H1 (cell line): ENCODE measurements around the gene PLB1. TPM values are rescaled to one million over a fixed set of nuclear protein-coding genes. Genes with fewer than 3 reads are reported as not detected.

Source experiments
- CTCF ChIA-PET: fragments of 300-600 bp; sonication (Branson Sonifier 250); formaldehyde crosslinking; loops from one replicate; lab custom pipeline; 2021; ENCODE audit not compliant: partially characterized antibody; lab: Charles Lee
- POLR2A ChIA-PET: fragments of 300-600 bp; sonication (Branson Sonifier 250); formaldehyde crosslinking; loops from one replicate; lab custom pipeline; 2021; ENCODE audit warnings: inconsistent platforms; ENCODE audit not compliant: partially characterized antibody; lab: Charles Lee
- DNase-seq, 2 experiments: peaks; one replicate each; pipeline versions ENCODE4 v3.0.0 to v3.0.0-alpha.2; 2010 to 2022; ENCODE audit warnings: low spot score in 2 of 2, low read depth in 1 of 2, mixed read lengths in 1 of 2
- FAIRE-seq: peaks from 2 replicates; lab custom pipeline; 2011; peaks lifted over from hg19 to GRCh38; lab: Jason Lieb, UNC
- H2AFZ ChIP-seq: 2 replicates; pipeline ENCODE4 v1.8.1; 2012; ENCODE audit warnings: low read length, inconsistent platforms
- H2AK5ac ChIP-seq: 2 replicates; pipeline ENCODE4 v1.6.1; 2013; ENCODE audit warnings: low read depth, low read length
- H2BK120ac ChIP-seq: replicated peaks from 2 replicates; pipeline ENCODE3; 2013; ENCODE audit warnings: low read depth, low read length, inconsistent platforms
- H2BK12ac ChIP-seq: 2 replicates; pipeline ENCODE4 v1.6.1; 2013; ENCODE audit warnings: low read depth, low read length
- H2BK15ac ChIP-seq: 2 replicates; pipeline ENCODE4 v1.6.1; 2013; ENCODE audit warnings: low read length
- H2BK20ac ChIP-seq: 2 replicates; pipeline ENCODE4 v1.6.1; 2013; ENCODE audit warnings: low read length
- H2BK5ac ChIP-seq: 2 replicates; pipeline ENCODE4 v1.6.1; 2013; ENCODE audit warnings: low read depth, low read length
- H3K14ac ChIP-seq: 2 replicates; pipeline ENCODE4 v1.6.1; 2013; ENCODE audit warnings: inconsistent platforms; ENCODE audit not compliant: insufficient read length
- H3K18ac ChIP-seq: 2 replicates; pipeline ENCODE4 v1.6.1; 2013; ENCODE audit warnings: low read length; ENCODE audit errors: extremely low read depth
- H3K23ac ChIP-seq: 2 replicates; pipeline ENCODE4 v1.6.1; 2013; ENCODE audit warnings: inconsistent platforms; ENCODE audit not compliant: insufficient read length
- H3K23me2 ChIP-seq: 2 replicates; pipeline ENCODE4 v1.6.1; 2013; ENCODE audit warnings: low read depth, low read length
- H3K27ac ChIP-seq: 2 replicates; pipeline ENCODE4 v1.6.1; 2011; ENCODE audit warnings: low read depth, low read length, inconsistent platforms
- H3K27me3 ChIP-seq, 4 experiments: replicated peaks in 1 of 4; 1 replicate in 1 of 4; 2 replicates in 3 of 4; pipeline versions ENCODE4 v1.6.1 to v1.8.1; 2011 to 2013; ENCODE audit warnings: low read length in 3 of 4, mild to moderate bottlenecking in 3 of 4, inconsistent platforms in 2 of 4, mixed read lengths in 2 of 4, moderate library complexity in 1 of 4; ENCODE audit not compliant: control insufficient read depth in 3 of 4, insufficient read depth in 3 of 4; ENCODE audit errors: extremely low read depth in 1 of 4
- H3K36me3 ChIP-seq, 4 experiments: 2 replicates each; pipeline versions ENCODE4 v1.6.1 to v1.8.1; 2011 to 2013; ENCODE audit warnings: mild to moderate bottlenecking in 4 of 4, low read length in 3 of 4, moderate library complexity in 2 of 4, control low read depth in 1 of 4, inconsistent platforms in 1 of 4; ENCODE audit not compliant: insufficient read depth in 4 of 4, control insufficient read depth in 2 of 4
- H3K4ac ChIP-seq: replicated peaks from 2 replicates; pipeline ENCODE3; 2013; ENCODE audit warnings: low read length, low read depth, mixed read lengths, inconsistent platforms; ENCODE audit not compliant: insufficient read length
- H3K4me1 ChIP-seq, 4 experiments: replicated peaks in 1 of 4; 1 replicate in 1 of 4; 2 replicates in 3 of 4; pipeline versions ENCODE4 v1.6.1 to v1.8.1; 2011 to 2013; ENCODE audit warnings: low read length in 3 of 4, inconsistent platforms in 2 of 4, mixed read lengths in 1 of 4; ENCODE audit not compliant: insufficient read depth in 4 of 4, control insufficient read depth in 3 of 4
- H3K4me2 ChIP-seq, 2 experiments: 2 replicates each; pipeline versions ENCODE4 v1.6.1 to v1.8.1; 2011 to 2013; ENCODE audit warnings: low read depth in 2 of 2, low read length in 2 of 2, control low read depth in 1 of 2, inconsistent platforms in 1 of 2, mild to moderate bottlenecking in 1 of 2; ENCODE audit not compliant: insufficient read depth in 1 of 2
- H3K4me3 ChIP-seq, 4 experiments: fragments of 200-600, 300-600 bp in 1 of 4; sonication (generic), shearing (Covaris generic), sonication (Bioruptor Twin) in 1 of 4; 2 replicates each; pipeline versions ENCODE4 v1.5.1 to v1.8.1; 2011 to 2016; ENCODE audit warnings: low read length in 4 of 4, low read depth in 3 of 4, control low read depth in 2 of 4, inconsistent platforms in 2 of 4, mild to moderate bottlenecking in 2 of 4, mixed read lengths in 1 of 4, moderate library complexity in 1 of 4; ENCODE audit not compliant: insufficient read depth in 2 of 4; ENCODE audit errors: extremely low read depth in 1 of 4
- H3K56ac ChIP-seq: replicated peaks from 2 replicates; pipeline ENCODE3; 2013; ENCODE audit warnings: low read depth, mild to moderate bottlenecking, mixed read lengths, low read length, inconsistent platforms; ENCODE audit not compliant: insufficient read length
- H3K79me1 ChIP-seq: 2 replicates; pipeline ENCODE4 v1.6.1; 2013; ENCODE audit warnings: low read depth, low read length, control low read depth
- H3K79me2 ChIP-seq, 2 experiments: 2 replicates each; pipeline versions ENCODE4 v1.6.1 to v1.8.1; 2012 to 2013; ENCODE audit warnings: low read length in 2 of 2, mild to moderate bottlenecking in 2 of 2, inconsistent platforms in 1 of 2; ENCODE audit not compliant: insufficient read depth in 2 of 2, control insufficient read depth in 1 of 2
- H3K9ac ChIP-seq, 4 experiments: replicated peaks in 1 of 4; 1 replicate in 1 of 4; 2 replicates in 3 of 4; pipeline versions ENCODE4 v1.6.1 to v1.8.1; 2011 to 2013; ENCODE audit warnings: low read depth in 3 of 4, low read length in 3 of 4, control low read depth in 2 of 4, mild to moderate bottlenecking in 2 of 4, moderate library complexity in 2 of 4, inconsistent platforms in 1 of 4; ENCODE audit errors: extremely low read depth in 1 of 4
- H3K9me3 ChIP-seq, 2 experiments: 2 replicates each; pipeline versions ENCODE4 v1.6.1 to v1.8.1; 2012 to 2013; ENCODE audit warnings: mild to moderate bottlenecking in 2 of 2, moderate library complexity in 2 of 2, control low read depth in 1 of 2, inconsistent platforms in 1 of 2, low read depth in 1 of 2, low read length in 1 of 2, mixed read lengths in 1 of 2; ENCODE audit not compliant: insufficient read depth in 2 of 2
- H4K20me1 ChIP-seq, 2 experiments: replicated peaks in 1 of 2; 2 replicates each; pipeline versions ENCODE3 to v1.8.1; 2011 to 2013; ENCODE audit warnings: inconsistent platforms in 2 of 2, low read length in 2 of 2, mild to moderate bottlenecking in 1 of 2; ENCODE audit not compliant: insufficient read depth in 2 of 2, control insufficient read depth in 1 of 2
- H4K5ac ChIP-seq: 2 replicates; pipeline ENCODE4 v1.6.1; 2013; ENCODE audit warnings: low read length, low read depth, mixed read lengths, inconsistent platforms; ENCODE audit not compliant: insufficient read length
- H4K8ac ChIP-seq: 2 replicates; pipeline ENCODE4 v1.8.0; 2013; ENCODE audit warnings: mild to moderate bottlenecking, moderate library complexity, low read length, inconsistent platforms; ENCODE audit not compliant: insufficient read depth; ENCODE audit errors: extremely low read depth
- H4K91ac ChIP-seq: replicated peaks from 2 replicates; pipeline ENCODE3; 2013; ENCODE audit warnings: low read length, mixed read lengths, inconsistent platforms; ENCODE audit not compliant: insufficient read length
- ATF3 ChIP-seq: IDR thresholded peaks from 2 replicates; pipeline ENCODE4 v1.6.1; 2011; ENCODE audit warnings: low read depth, mild to moderate bottlenecking, low read length; ENCODE audit not compliant: insufficient read depth
- BACH1 ChIP-seq: IDR thresholded peaks from 2 replicates; pipeline ENCODE4 v1.6.1; 2012; ENCODE audit warnings: low read length, improper control_type of control experiment
- FOSL1 ChIP-seq: IDR thresholded peaks from 2 replicates; pipeline ENCODE4 v1.6.1; 2011; ENCODE audit warnings: mild to moderate bottlenecking, low read depth, low read length, moderate library complexity; ENCODE audit not compliant: insufficient read depth
- JUN ChIP-seq: IDR thresholded peaks from 2 replicates; pipeline ENCODE4 v1.6.1; 2011; ENCODE audit warnings: low read depth, mild to moderate bottlenecking, improper control_type of control experiment, low read length
- JUND ChIP-seq: IDR thresholded peaks from 2 replicates; pipeline ENCODE4 v1.6.1; 2011; ENCODE audit warnings: mild to moderate bottlenecking, improper control_type of control experiment, low read length
- NANOG ChIP-seq: IDR thresholded peaks from 2 replicates; pipeline ENCODE4 v1.6.1; 2011; ENCODE audit warnings: low read length, low read depth, mild to moderate bottlenecking, inconsistent platforms; ENCODE audit not compliant: insufficient read depth, poor library complexity, severe bottlenecking
- NRF1 ChIP-seq: IDR thresholded peaks from 2 replicates; pipeline ENCODE4 v1.6.1; 2011; ENCODE audit warnings: mild to moderate bottlenecking, low read depth, low read length, improper control_type of control experiment
- POU5F1 ChIP-seq: IDR thresholded peaks from 2 replicates; pipeline ENCODE4 v1.6.1; 2011; ENCODE audit warnings: low read depth, mild to moderate bottlenecking, low read length, moderate library complexity
- SP4 ChIP-seq: IDR thresholded peaks from 2 replicates; pipeline ENCODE4 v1.6.1; 2012; ENCODE audit warnings: low read length, inconsistent platforms
- TAF7 ChIP-seq: optimal IDR thresholded peaks from 2 replicates; pipeline ENCODE3; 2011; ENCODE audit warnings: low read depth, mild to moderate bottlenecking, inconsistent platforms, low read length, moderate library complexity, borderline replicate concordance
- TCF12 ChIP-seq: IDR thresholded peaks from 2 replicates; pipeline ENCODE4 v1.6.1; 2011; ENCODE audit warnings: low read depth, mild to moderate bottlenecking, low read length
- TEAD4 ChIP-seq: IDR thresholded peaks from 2 replicates; pipeline ENCODE4 v1.6.1; 2012; ENCODE audit warnings: low read depth, low read length, inconsistent platforms, mixed read lengths
- WGBS, 2 experiments: shearing (Covaris generic) in 1 of 2; methylation state at CpG; one replicate each; pipeline versions ENCODE4 v1.1.6 to v1.1.7; 2013 to 2015; ENCODE audit warnings: low lambda C conversion rate in 2 of 2, mixed read lengths in 2 of 2, inconsistent platforms in 1 of 2, low coverage in 1 of 2, missing lambda C conversion rate in 1 of 2; ENCODE audit not compliant: insufficient replicate concordance in 2 of 2, insufficient coverage in 1 of 2, insufficient read length in 1 of 2; ENCODE audit errors: extremely low coverage in 1 of 2, missing lambda C conversion rate in 1 of 2; 5-methylcytosine and 5-hydroxymethylcytosine counted together
- polyA plus RNA-seq, 7 experiments: library from polyadenylated mRNA; depleted of rRNA in 3 of 7; stranded (reverse) in 5 of 7; unstranded in 2 of 7; fragments of >200 nt in 5 of 7; fragments of 200-250 nt in 2 of 7; gene quantifications; 1 replicate in 5 of 7; 2 replicates in 1 of 7; 4 replicates in 1 of 7; pipeline versions ENCODE4 v1.2.1 to v1.2.3, GENCODE V29; 2011 to 2013; ENCODE audit warnings: missing spikeins in 2 of 7, mixed read lengths in 2 of 7
- total RNA-seq: library from RNA; stranded (reverse); fragmentation: NEBNext Ultra II Directional; extraction: Animal tissue kit (Norgen Biotek cat#: 25700); gene quantifications from 2 replicates; pipeline ENCODE4 v1.2.1, GENCODE V29; 2021

PLB1 gene
- total and polyA plus RNA-seq, 2 of the 8 experiments (the other 6 are each of a cell fraction or from before 2014, with no cell fraction given): 0.20 to 0.36 TPM

DNA sequence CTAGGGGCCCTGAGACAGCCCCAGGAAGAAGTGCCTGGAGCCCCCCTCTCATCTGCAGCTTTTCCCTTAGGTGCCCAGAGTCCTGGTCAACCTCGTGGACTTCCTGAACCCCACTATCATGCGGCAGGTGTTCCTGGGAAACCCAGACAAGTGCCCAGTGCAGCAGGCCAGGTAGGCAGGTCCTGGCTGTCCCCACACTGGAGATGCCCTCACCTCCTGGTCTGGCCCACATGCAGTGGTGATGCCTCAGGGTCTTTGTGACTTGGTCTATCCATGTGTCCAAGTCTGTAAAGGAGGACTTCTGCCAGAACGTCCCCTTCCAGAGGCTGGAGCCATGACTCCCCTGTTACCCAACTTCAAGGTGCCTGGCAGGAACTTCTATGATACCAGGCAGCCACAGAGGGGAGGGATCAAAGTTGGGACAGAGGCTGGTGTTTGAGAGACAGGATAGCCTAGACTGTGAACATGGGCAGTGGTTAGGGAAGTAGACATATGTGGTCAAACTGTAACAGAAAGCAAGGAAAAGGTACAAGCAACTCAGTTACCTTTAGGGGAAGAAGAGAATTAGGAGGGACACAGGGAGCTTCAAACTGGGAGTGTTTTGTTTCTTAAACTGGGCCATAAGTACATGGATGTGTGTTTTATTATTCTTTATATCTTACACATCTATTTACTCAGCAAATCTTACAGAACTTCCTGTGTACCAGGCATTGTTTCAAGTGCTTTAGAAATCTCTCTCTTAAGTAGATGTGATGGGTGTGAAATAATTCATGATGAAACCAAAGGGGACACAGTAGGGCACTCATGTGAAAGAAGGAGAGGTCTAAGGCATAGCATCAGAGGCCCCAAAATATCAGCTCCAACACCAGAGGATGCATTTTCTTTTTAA, 107.1 kb downstream of the PLB1 start:
- no peak overlapping the region for H2AK5ac ChIP-seq
- no peak overlapping the region for H3K56ac ChIP-seq
- H2AFZ ChIP-seq: no peak overlapping the region
- H3K79me2 ChIP-seq: no peaks in the 10 kb centered on the region
- no peaks in the 10 kb centered on the region for H3K27me3 ChIP-seq
- WGBS, 2 experiments: 93% methylated on average over 3 of the region's 3 CpGs; no CpG with 5 or more reads in 1 of the 2 experiments
- no peaks in the 10 kb centered on the region for H3K23me2 ChIP-seq
- H3K4ac ChIP-seq: no peak overlapping the region
- DNase-seq (no peak), FAIRE-seq (no peak)
- no peak overlapping the region for H3K9ac ChIP-seq
- no peaks in the 10 kb centered on the region for H3K79me1 ChIP-seq
- no peak overlapping the region for H2BK12ac ChIP-seq
- H4K20me1 ChIP-seq: no peaks in the 10 kb centered on the region
- no peak overlapping the region for H3K27ac ChIP-seq
- no peak overlapping the region for H4K91ac ChIP-seq
- no peak overlapping the region for H2BK15ac ChIP-seq
- H3K14ac ChIP-seq: no peak overlapping the region
- CTCF ChIA-PET: interaction anchor here (0.7 to 9.5 kb wide), 3 partner anchors 9 to 45 kb away, joined by 3 to 81 read pairs (median 3); no protein-coding TSS in a partner anchor
- no peak overlapping the region for H3K18ac ChIP-seq
- no peak overlapping the region for H2BK5ac ChIP-seq
- POLR2A ChIA-PET: no interaction called here
- H2BK120ac ChIP-seq: no peak overlapping the region
- H3K36me3 ChIP-seq: no peaks in the 10 kb centered on the region
- no peak overlapping the region for H4K8ac ChIP-seq
- no peak overlapping the region for H3K4me3 ChIP-seq
- H3K23ac ChIP-seq: no peak overlapping the region
- H3K4me2 ChIP-seq: no peak overlapping the region
- no peak overlapping the region for H4K5ac ChIP-seq
- peaks cover 0 to 6% (median 1%) of the 10 kb centered on the region in 4 experiments; a peak in 4 of 7 replicates for H3K4me1 ChIP-seq
- no peak overlapping the region for H2BK20ac ChIP-seq
- H3K9me3 ChIP-seq: no peaks in the 10 kb centered on the region
- TF ChIP-seq NANOG (no peak), TAF7 (no peak), TEAD4 (no peak), FOSL1 (no peak), POU5F1 (no peak), SP4 (no peak), ATF3 (no peak), TCF12 (no peak), JUND (no peak), NRF1 (no peak), JUN (no peak), BACH1 (no peak)
